ENCODE data around the gene LTBP2. TPM values are rescaled to one million over a fixed set of nuclear protein-coding genes. Genes with fewer than 3 reads are reported as not detected.
A peak's percentile ranks its signal among the peaks of the same experiment; 100 is the strongest.

The LTBP2 gene
- total and polyA plus RNA-seq, 2 of the 13 experiments (the other 11 are each of a cell fraction or from before 2014, with no cell fraction given) = 0.20 to 0.41 TPM

DNA sequence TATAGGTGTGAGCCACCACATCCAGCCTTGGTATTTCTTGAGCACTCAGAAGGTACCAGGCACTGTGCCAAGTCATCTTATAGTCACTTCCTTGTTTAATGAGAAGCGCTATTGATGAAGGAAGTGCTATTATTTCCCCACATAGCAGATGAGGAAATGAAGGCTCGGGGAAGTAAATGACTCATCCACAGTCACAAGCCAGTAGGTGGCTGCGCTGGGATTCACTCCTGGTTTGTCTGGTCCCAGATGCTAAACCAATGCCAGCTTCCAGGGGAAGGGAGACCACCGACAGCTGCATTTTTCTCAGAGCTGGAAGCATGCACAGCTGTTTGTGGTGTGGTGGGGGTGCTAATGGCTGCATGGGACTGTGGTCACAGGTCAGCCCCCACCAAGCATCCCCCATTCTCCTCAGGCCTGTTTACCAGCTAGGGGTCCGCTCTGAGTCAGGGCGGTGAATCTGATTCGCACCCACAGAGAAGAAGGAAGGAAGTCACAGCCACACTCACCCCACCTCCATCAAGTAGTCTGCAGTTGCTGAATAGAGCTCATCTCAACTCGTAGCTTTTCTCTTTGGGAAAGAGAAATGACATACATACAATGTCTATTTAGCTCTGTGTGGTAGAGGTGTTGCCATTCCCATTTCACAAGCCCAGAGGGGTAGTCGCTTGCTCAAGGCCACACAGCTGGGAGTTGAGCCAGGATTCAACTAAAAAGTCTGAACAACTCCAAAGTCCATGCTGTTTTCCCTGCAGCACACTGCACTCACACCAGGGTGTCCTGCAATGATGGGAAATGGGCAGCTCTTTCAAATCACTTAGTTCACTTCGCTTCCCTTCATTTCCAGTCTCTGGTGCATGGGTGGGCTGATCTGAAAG lies 6.3 kb upstream of the LTBP2 start (continued):
- TF ChIP-seq MLX (CRISPR knock-in tag; IDR thresholded peaks at IDR 0.05) (no peak), MTF1 (CRISPR knock-in tag; IDR thresholded peaks at IDR 0.05) (no peak), ZNF235 (CRISPR knock-in tag; IDR thresholded peaks at IDR 0.05; ENCODE audit: borderline replicate concordance) (no peak), KDM3A (CRISPR knock-in tag; IDR thresholded peaks at IDR 0.05; ENCODE audit: low read depth) (no peak), ETV6 (CRISPR knock-in tag; conservative IDR thresholded peaks at IDR 0.05) (0 out of 2 replicates have a peak, but pooled peaks have one; percentile 45), MYNN (CRISPR knock-in tag; IDR thresholded peaks at IDR 0.05; ENCODE audit: low read depth) (no peak), SALL2 (CRISPR knock-in tag; IDR thresholded peaks at IDR 0.05) (no peak), ZBTB25 (CRISPR knock-in tag; IDR thresholded peaks at IDR 0.05) (no peak; the same call in 1 of the 2 replicates), ZNF766 (CRISPR knock-in tag; IDR thresholded peaks at IDR 0.05; ENCODE audit: borderline replicate concordance) (no peak), AGO1 (IDR thresholded peaks at IDR 0.05; ENCODE audit: low read depth, low read length, poor library complexity, severe bottlenecking) (no peak), BRD4 (CRISPR knock-in tag; IDR thresholded peaks at IDR 0.05) (no peak), NFKB2 (CRISPR knock-in tag; IDR thresholded peaks at IDR 0.05; ENCODE audit: borderline replicate concordance) (no peak), SMAD3 (CRISPR knock-in tag; IDR thresholded peaks at IDR 0.05) (peak; percentile 14; the same call in 1 of the 2 replicates), ARNTL (CRISPR knock-in tag; IDR thresholded peaks at IDR 0.05) (no peak), ZNF777 (CRISPR knock-in tag; IDR thresholded peaks at IDR 0.05) (no peak), KDM1A (CRISPR knock-in tag; IDR thresholded peaks at IDR 0.05) (no peak), HOXA5 (CRISPR knock-in tag; IDR thresholded peaks at IDR 0.05) (0 out of 2 replicates have a peak, but pooled peaks have one; percentile 31), ARID2 (CRISPR knock-in tag; IDR thresholded peaks at IDR 0.05; ENCODE audit: borderline replicate concordance) (no peak), E2F1 (CRISPR knock-in tag; IDR thresholded peaks at IDR 0.05) (no peak)
- TF ChIP-seq, protein P1, sequence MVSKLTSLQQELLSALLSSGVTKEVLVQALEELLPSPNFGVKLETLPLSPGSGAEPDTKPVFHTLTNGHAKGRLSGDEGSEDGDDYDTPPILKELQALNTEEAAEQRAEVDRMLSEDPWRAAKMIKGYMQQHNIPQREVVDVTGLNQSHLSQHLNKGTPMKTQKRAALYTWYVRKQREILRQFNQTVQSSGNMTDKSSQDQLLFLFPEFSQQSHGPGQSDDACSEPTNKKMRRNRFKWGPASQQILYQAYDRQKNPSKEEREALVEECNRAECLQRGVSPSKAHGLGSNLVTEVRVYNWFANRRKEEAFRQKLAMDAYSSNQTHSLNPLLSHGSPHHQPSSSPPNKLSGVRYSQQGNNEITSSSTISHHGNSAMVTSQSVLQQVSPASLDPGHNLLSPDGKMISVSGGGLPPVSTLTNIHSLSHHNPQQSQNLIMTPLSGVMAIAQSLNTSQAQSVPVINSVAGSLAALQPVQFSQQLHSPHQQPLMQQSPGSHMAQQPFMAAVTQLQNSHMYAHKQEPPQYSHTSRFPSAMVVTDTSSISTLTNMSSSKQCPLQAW (CRISPR knock-in tag; IDR thresholded peaks at IDR 0.05) = 0 out of 2 replicates have a peak, but pooled peaks have one; percentile 49
- TF ChIP-seq, protein P2, sequence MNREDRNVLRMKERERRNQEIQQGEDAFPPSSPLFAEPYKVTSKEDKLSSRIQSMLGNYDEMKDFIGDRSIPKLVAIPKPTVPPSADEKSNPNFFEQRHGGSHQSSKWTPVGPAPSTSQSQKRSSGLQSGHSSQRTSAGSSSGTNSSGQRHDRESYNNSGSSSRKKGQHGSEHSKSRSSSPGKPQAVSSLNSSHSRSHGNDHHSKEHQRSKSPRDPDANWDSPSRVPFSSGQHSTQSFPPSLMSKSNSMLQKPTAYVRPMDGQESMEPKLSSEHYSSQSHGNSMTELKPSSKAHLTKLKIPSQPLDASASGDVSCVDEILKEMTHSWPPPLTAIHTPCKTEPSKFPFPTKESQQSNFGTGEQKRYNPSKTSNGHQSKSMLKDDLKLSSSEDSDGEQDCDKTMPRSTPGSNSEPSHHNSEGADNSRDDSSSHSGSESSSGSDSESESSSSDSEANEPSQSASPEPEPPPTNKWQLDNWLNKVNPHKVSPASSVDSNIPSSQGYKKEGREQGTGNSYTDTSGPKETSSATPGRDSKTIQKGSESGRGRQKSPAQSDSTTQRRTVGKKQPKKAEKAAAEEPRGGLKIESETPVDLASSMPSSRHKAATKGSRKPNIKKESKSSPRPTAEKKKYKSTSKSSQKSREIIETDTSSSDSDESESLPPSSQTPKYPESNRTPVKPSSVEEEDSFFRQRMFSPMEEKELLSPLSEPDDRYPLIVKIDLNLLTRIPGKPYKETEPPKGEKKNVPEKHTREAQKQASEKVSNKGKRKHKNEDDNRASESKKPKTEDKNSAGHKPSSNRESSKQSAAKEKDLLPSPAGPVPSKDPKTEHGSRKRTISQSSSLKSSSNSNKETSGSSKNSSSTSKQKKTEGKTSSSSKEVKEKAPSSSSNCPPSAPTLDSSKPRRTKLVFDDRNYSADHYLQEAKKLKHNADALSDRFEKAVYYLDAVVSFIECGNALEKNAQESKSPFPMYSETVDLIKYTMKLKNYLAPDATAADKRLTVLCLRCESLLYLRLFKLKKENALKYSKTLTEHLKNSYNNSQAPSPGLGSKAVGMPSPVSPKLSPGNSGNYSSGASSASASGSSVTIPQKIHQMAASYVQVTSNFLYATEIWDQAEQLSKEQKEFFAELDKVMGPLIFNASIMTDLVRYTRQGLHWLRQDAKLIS (CRISPR knock-in tag; IDR thresholded peaks at IDR 0.05) = no peak

Measured in HepG2 (cell line).